Amniotic stem cell (primary cell): ENCODE measurements around the gene SDHB.

Experiments
- DNase-seq: peaks from one replicate; lab custom pipeline; 2025; lab: John Stamatoyannopoulos, UW

SDHB gene

GRCh38 chr1:16986560-16986959 is 67.3 kb downstream of the SDHB start:
- no peak for DNase-seq

- no peak for DNase-seq
Measured at GRCh38 chr1:16986113-16986512, 67.7 kb downstream of the SDHB start.

GRCh38 chr1:16984717-16985116 is 69.1 kb downstream of the SDHB start:
- peak; percentile 62 for DNase-seq

GRCh38 chr1:16983649-16984048 is 70.2 kb downstream of the SDHB start:
- DNase-seq = no peak

- DNase-seq = no peak
Measured at GRCh38 chr1:16982902-16983301, 70.9 kb downstream of the SDHB start.

- peak; percentile 87 for DNase-seq
Measured at GRCh38 chr1:16981269-16981849, 72.5 kb downstream of the SDHB start.

- DNase-seq = no peak
Measured at GRCh38 chr1:16980473-16981268, 73.2 kb downstream of the SDHB start, which contains the start of gene MFAP2. Gene MFAP2 (minus strand): TSS chr1:16980620. CDS start chr1:16978273, 2,347 bp downstream.

- no peak for DNase-seq
Measured at GRCh38 chr1:16979475-16980327, 74.1 kb downstream of the SDHB start.

- peak; percentile 46 for DNase-seq
Measured at GRCh38 chr1:16978567-16979474, 75.0 kb downstream of the SDHB start.

- no peak for DNase-seq
Measured at GRCh38 chr1:16978139-16978538, 75.7 kb downstream of the SDHB start.

GRCh38 chr1:16977377-16977776 is 76.5 kb downstream of the SDHB start:
- no peak for DNase-seq

GRCh38 chr1:16976966-16977365 is 76.9 kb downstream of the SDHB start:
- DNase-seq = no peak

- DNase-seq = no peak
Measured at GRCh38 chr1:16975838-16976237, 78.0 kb downstream of the SDHB start.

- DNase-seq = no peak
Measured at GRCh38 chr1:16975211-16975610, 78.6 kb downstream of the SDHB start.

GRCh38 chr1:16973215-16973614 is 80.6 kb downstream of the SDHB start:
- DNase-seq = no peak

- no peak for DNase-seq
Measured at GRCh38 chr1:16972189-16972895, 81.5 kb downstream of the SDHB start.

GRCh38 chr1:16971341-16972188 is 82.3 kb downstream of the SDHB start:
- DNase-seq = peak; percentile 44

GRCh38 chr1:16970132-16970910 is 83.5 kb downstream of the SDHB start:
- DNase-seq = no peak

- no peak for DNase-seq
Measured at GRCh38 chr1:16969651-16970050, 84.2 kb downstream of the SDHB start.
